Occipital lobe (tissue), 2 donors: ENCODE measurements around the gene WBP1L. TPM values are rescaled to one million over a fixed set of nuclear protein-coding genes. Genes with fewer than 3 reads are reported as not detected.

Experiments used
- DNase-seq: peaks from one replicate; lab custom pipeline; 2025; lab: John Stamatoyannopoulos, UW
- total RNA-seq: library from RNA; depleted of rRNA; stranded (reverse); fragments of >200 nt; gene quantifications from one replicate; pipeline ENCODE4 v1.2.3, GENCODE V29; 2014

Gene WBP1L
- total RNA-seq, 1 donor from 2014 or later = 31.5 TPM

GRCh38 chr10:102778781-102779180 is 35.0 kb downstream of the WBP1L start:
- no peak for DNase-seq

- DNase-seq = no peak
These were observed 36.2 kb downstream of the WBP1L start for GRCh38 chr10:102779680-102780526.

- DNase-seq = no peak
These were observed 36.7 kb downstream of the WBP1L start for GRCh38 chr10:102780527-102780808.

- no peak for DNase-seq
These were observed 37.6 kb downstream of the WBP1L start for GRCh38 chr10:102781090-102781920.

- no peak for DNase-seq
These were observed 38.3 kb downstream of the WBP1L start for GRCh38 chr10:102781921-102782557.

GRCh38 chr10:102782673-102783551 is 39.2 kb downstream of the WBP1L start:
- no peak for DNase-seq

- DNase-seq = no peak
These were observed 39.8 kb downstream of the WBP1L start for GRCh38 chr10:102783568-102783967.

GRCh38 chr10:102785818-102786217 is 42.1 kb downstream of the WBP1L start:
- no peak for DNase-seq

GRCh38 chr10:102791754-102792395 is 48.1 kb downstream of the WBP1L start:
- no peak for DNase-seq

- DNase-seq = no peak
These were observed 52.0 kb downstream of the WBP1L start for GRCh38 chr10:102795453-102796406.

GRCh38 chr10:102796407-102797176 is 52.8 kb downstream of the WBP1L start:
- DNase-seq = peak; percentile 38

GRCh38 chr10:102799691-102800471 is 56.1 kb downstream of the WBP1L start:
- DNase-seq = no peak

- DNase-seq = no peak
These were observed 57.0 kb downstream of the WBP1L start for GRCh38 chr10:102800611-102801335.

- no peak for DNase-seq
These were observed 57.7 kb downstream of the WBP1L start for GRCh38 chr10:102801496-102801895.

- DNase-seq = no peak
These were observed 58.2 kb downstream of the WBP1L start for GRCh38 chr10:102801978-102802377.

- no peak for DNase-seq
These were observed 59.3 kb downstream of the WBP1L start for GRCh38 chr10:102802920-102803534.
